Vagina (tissue), 2 donors: ENCODE measurements around the gene SLC51A. TPM values are rescaled to one million over a fixed set of nuclear protein-coding genes. Genes with fewer than 3 reads are reported as not detected.
"Not testable (repeated sequence)": the region's sequence is repeated elsewhere in the genome, so short reads cannot be mapped to it uniquely, and the experiment has no call there.

ENCODE experiments used
- DNase-seq, 2 donors: peaks; one replicate each; pipeline ENCODE4 v3.0.0-alpha.2; 2017; ENCODE audit errors: extremely low spot score in 2 of 2
- H3K27ac ChIP-seq: fragments of 200-600 bp; sonication (generic); one replicate; pipeline ENCODE4 v1.5.1; 2019
- H3K27me3 ChIP-seq: fragments of 200-600 bp; sonication (generic); one replicate; pipeline ENCODE4 v1.5.1; 2019
- H3K36me3 ChIP-seq, 2 donors: fragments of 200-600 bp; sonication (generic); one replicate each; pipeline ENCODE4 v1.5.1; 2017 to 2019
- H3K4me1 ChIP-seq: fragments of 200-600 bp; sonication (generic); one replicate; pipeline ENCODE4 v1.5.1; 2019
- H3K4me3 ChIP-seq, 2 donors: fragments of 200-600 bp; sonication (generic); 1 replicate in 1 of 2; 2 replicates in 1 of 2; pipeline ENCODE4 v1.5.1; 2016 to 2019
- H3K9me3 ChIP-seq: fragments of 200-600 bp; sonication (generic); one replicate; pipeline ENCODE4 v1.5.1; 2019
- CTCF ChIP-seq, 3 experiments: fragments of 450-650 bp in 2 of 3; fragments of 200-600 bp in 1 of 3; sonication (generic) in 1 of 3; IDR thresholded peaks; one replicate each; pipeline ENCODE4 v1.5.1; 2017 to 2019; ENCODE audit warnings: antibody characterized with exemption in 3 of 3, mild to moderate bottlenecking in 2 of 3, moderate library complexity in 2 of 3
- POLR2A ChIP-seq, 2 donors: fragments of 450-650 bp; IDR thresholded peaks; one replicate each; pipeline ENCODE4 v1.6.1; 2017; ENCODE audit warnings: antibody characterized with exemption in 2 of 2, mild to moderate bottlenecking in 2 of 2, moderate library complexity in 2 of 2
- POLR2AphosphoS5 ChIP-seq, 2 donors: sonication (generic); formaldehyde crosslinking; IDR thresholded peaks; one replicate each; pipeline ENCODE4 v1.9.0; 2017; ENCODE audit warnings: antibody characterized with exemption in 2 of 2, mild to moderate bottlenecking in 2 of 2, low read depth in 1 of 2; ENCODE audit not compliant: insufficient read depth in 1 of 2
- intact Hi-C: fragments of 100-400 bp; cut with DNase I; formaldehyde crosslinking; loops from one replicate; pipeline ENCODE4 v1.15.1; 2023
- total RNA-seq: library from RNA; depleted of rRNA; stranded (reverse); fragments of >200 nt; gene quantifications from one replicate; pipeline ENCODE4 v1.2.3, GENCODE V29; 2016

The SLC51A gene
- total RNA-seq, 1 donor from 2014 or later: 1.2 TPM

DNA sequence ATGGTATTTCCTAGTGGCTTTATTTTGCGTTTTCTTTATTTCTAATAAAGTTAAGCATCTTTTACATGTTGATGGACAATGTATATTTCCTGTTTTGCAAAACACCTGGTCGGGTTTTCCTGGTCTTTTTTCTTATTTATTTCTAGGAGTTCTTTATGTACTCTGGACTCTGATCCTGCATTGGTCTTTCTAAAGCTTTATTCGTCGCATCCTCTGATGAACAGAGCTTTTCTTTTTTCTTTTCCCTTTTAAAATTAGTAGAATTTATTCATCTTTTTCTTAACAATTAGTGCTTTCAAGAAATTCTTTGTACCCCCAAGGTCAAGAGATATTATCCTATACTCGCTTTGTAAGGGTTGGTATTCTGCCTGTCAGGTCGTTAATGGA is 37.3 kb upstream of the SLC51A start:
- Histone ChIP-seq H3K4me1 (no peaks in the 10 kb centered on the region), H3K4me3 (no peak overlapping the region), H3K36me3 (no peaks in the 10 kb centered on the region), H3K27me3 (no peaks in the 10 kb centered on the region), H3K27ac (no peak overlapping the region), H3K9me3 (no peaks in the 10 kb centered on the region)
- intact Hi-C loops: no loop called here
- TF ChIP-seq POLR2AphosphoS5 (IDR thresholded peaks at IDR 0.05; ENCODE audit: insufficient read depth in 1 of 2, low read depth in 1 of 2) (no peak), POLR2A (IDR thresholded peaks at IDR 0.05) (no peak), CTCF (IDR thresholded peaks at IDR 0.05) (no peak)
- DNase-seq: no peak

GRCh38 chr3:196179380-196180308 is 36.7 kb upstream of the SLC51A start:
- no peak overlapping the region for H3K27ac ChIP-seq
- intact Hi-C loops: no loop called here

GRCh38 chr3:196180346-196180745 is 36.0 kb upstream of the SLC51A start:
- no peak for DNase-seq
- intact Hi-C loops: no loop called here
- Histone ChIP-seq H3K27ac (no peak overlapping the region), H3K4me1 (no peaks in the 10 kb centered on the region), H3K27me3 (no peaks in the 10 kb centered on the region), H3K4me3 (no peak overlapping the region), H3K9me3 (no peaks in the 10 kb centered on the region), H3K36me3 (no peaks in the 10 kb centered on the region)
- no peak for TF ChIP-seq CTCF (IDR thresholded peaks at IDR 0.05)
- no peak for TF ChIP-seq POLR2A (IDR thresholded peaks at IDR 0.05)
- TF ChIP-seq POLR2AphosphoS5 (IDR thresholded peaks at IDR 0.05; ENCODE audit: insufficient read depth in 1 of 2, low read depth in 1 of 2): no peak

More at GRCh38 chr3:196179380-196180308, 36.7 kb upstream of the SLC51A start:
- TF ChIP-seq CTCF (IDR thresholded peaks at IDR 0.05): no peak
- peak in 1 of 2 donors; percentile 27 for TF ChIP-seq POLR2AphosphoS5 (IDR thresholded peaks at IDR 0.05; ENCODE audit: insufficient read depth in 1 of 2, low read depth in 1 of 2)
- H3K27me3 ChIP-seq: no peaks in the 10 kb centered on the region
- no peak overlapping the region for H3K4me3 ChIP-seq
- no peak for DNase-seq
- no peaks in the 10 kb centered on the region for H3K4me1 ChIP-seq
- H3K36me3 ChIP-seq: no peaks in the 10 kb centered on the region
- H3K9me3 ChIP-seq: no peaks in the 10 kb centered on the region

DNA sequence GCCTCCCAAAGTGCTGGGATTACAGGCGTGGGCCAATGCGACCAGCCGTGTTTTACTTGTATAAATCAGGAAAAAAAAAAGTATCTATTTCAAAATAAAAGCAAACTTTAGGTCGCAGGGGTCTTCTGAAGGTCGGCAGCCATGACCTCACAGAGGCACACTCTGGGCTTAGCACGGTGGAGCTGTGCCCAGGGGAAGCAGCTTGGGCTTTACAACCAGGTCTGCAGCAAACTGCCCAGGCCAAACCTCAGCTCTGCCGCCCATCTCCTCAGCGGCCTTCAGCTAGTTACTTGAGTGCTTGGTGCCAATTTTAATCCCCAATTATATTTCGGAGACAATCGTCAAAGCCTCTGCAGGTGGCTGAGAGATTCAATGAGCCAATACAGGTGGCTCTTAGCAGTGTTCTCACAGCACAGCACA is 35.2 kb upstream of the SLC51A start:
- H3K4me1 ChIP-seq: no peaks in the 10 kb centered on the region
- TF ChIP-seq POLR2AphosphoS5 (IDR thresholded peaks at IDR 0.05; ENCODE audit: insufficient read depth in 1 of 2, low read depth in 1 of 2): no peak
- no peak for TF ChIP-seq CTCF (IDR thresholded peaks at IDR 0.05)
- no peak for TF ChIP-seq POLR2A (IDR thresholded peaks at IDR 0.05)
- no peak overlapping the region for H3K27ac ChIP-seq
- H3K27me3 ChIP-seq: no peaks in the 10 kb centered on the region
- H3K4me3 ChIP-seq: no peak overlapping the region
- no peak for DNase-seq
- no peaks in the 10 kb centered on the region for H3K9me3 ChIP-seq
- intact Hi-C loops: no loop called here
- H3K36me3 ChIP-seq: no peaks in the 10 kb centered on the region

GRCh38 chr3:196184169-196184432 is 32.2 kb upstream of the SLC51A start:
- H3K27ac ChIP-seq, H3K9me3 ChIP-seq, H3K4me1 ChIP-seq, DNase-seq, H3K4me3 ChIP-seq, H3K36me3 ChIP-seq, H3K27me3 ChIP-seq, intact Hi-C loops: not testable (repeated sequence)
